AG10803 (cell line): ENCODE results near the gene STON1.
A peak's percentile ranks its signal among the peaks of the same experiment; 100 is the strongest.

Experiments used
- DNase-seq: peaks from one replicate; pipeline ENCODE4 v3.0.0; 2010; ENCODE audit warnings: low read depth
- H3K4me3 ChIP-seq: 2 replicates; pipeline ENCODE4 v1.5.1; 2011; ENCODE audit warnings: mild to moderate bottlenecking, low read length, control low read depth
- TF ChIP-seq, protein P1 (sequence below): conservative IDR thresholded peaks from 2 replicates; pipeline ENCODE4 v1.5.1; 2011; ENCODE audit warnings: mild to moderate bottlenecking, low read length, control low read depth, inconsistent platforms

STON1 gene

DNA sequence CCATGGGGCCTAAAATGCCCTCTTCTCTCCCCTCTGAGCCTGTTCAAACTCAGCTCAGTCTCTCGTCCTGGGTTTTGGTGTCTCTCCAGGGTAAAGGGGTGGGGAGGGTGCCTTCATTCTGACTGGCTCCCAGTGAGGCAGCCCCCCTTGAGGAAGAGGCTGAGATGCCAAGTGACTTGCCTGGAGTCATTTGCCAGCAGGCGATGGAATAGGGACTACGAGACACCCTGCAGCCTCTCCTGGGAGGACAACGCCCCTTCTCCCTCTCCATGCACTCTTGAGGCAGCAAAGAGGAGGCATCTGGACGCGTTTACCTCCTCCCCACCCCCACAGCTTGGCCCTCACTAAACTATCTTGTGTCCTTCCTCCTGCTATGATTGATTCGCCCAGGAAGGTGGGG, 760 bp upstream of the STON1 start:
- peak overlapping the region; percentile 31; the same call in 1 of the 2 replicates for H3K4me3 ChIP-seq
- no peak for DNase-seq
- TF ChIP-seq, protein P1, sequence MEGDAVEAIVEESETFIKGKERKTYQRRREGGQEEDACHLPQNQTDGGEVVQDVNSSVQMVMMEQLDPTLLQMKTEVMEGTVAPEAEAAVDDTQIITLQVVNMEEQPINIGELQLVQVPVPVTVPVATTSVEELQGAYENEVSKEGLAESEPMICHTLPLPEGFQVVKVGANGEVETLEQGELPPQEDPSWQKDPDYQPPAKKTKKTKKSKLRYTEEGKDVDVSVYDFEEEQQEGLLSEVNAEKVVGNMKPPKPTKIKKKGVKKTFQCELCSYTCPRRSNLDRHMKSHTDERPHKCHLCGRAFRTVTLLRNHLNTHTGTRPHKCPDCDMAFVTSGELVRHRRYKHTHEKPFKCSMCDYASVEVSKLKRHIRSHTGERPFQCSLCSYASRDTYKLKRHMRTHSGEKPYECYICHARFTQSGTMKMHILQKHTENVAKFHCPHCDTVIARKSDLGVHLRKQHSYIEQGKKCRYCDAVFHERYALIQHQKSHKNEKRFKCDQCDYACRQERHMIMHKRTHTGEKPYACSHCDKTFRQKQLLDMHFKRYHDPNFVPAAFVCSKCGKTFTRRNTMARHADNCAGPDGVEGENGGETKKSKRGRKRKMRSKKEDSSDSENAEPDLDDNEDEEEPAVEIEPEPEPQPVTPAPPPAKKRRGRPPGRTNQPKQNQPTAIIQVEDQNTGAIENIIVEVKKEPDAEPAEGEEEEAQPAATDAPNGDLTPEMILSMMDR, result no peak

DNA sequence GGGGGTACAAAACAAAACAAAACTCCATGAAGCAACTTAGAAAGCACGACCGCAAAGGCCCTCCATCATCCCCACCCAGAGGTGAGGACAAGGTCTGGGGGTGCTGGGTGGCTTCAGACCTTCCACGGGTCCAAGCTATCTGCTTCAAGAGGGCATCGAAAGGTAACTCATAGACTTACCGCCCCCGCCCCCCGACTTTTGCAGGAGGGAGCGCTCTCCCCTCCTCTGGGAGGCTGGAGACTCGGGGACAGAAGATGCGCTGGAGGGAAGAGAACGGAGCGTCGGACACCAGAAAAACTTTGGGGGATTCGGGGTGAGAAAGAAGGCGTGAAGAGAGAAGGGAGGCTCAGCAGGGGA, 300 bp upstream of the STON1 start:
- H3K4me3 ChIP-seq, result peak overlapping the region; percentile 88
- no peak for DNase-seq
- TF ChIP-seq, protein P1, result no peak

DNA sequence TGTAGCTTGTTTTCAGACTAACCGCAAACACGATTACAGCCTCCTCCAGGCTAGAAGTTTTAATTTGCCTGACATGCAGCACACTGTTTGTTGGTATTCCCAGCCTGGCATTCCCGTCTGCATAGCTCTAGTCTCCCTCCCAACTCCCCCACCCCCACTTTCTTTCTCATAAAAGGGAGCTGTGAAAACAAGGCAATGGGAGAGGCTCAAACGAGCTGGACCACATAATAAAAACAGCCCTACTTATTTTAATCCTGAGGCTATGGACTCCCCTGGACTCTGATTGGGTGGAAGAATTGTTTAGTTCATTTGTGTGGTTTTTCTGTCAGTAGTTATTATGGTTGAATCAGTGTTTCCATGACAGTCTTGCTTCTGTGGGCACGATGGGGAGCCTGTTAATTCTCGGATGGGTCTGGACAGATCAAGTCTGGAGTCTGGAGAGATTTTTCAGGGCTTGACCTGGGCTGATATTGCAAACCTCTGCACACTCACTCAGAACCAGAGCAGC, 1.2 kb downstream of the STON1 start:
- TF ChIP-seq, protein P1, result no peak
- peak overlapping the region; percentile 88 for H3K4me3 ChIP-seq
- DNase-seq, result peak; percentile 82

DNA sequence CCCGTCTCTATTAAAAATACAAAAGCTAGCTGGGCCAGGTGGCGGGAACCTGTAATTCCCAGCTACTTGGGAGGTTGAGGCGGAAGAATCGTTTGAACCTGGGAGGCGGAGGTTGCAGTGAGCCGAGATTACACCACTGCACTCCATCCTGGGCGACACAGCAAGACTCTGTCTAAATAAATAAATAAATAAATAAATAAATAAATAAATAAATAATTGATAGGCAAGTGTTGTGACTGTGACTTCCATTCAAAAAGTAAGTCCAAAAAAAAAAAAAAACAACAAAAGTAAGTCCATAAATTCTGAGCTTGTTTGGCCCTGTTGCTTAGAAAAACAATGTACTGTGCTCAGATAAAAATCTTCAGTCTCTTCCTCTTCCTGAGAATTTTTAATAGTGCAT, 2.2 kb downstream of the STON1 start:
- no peak for DNase-seq
- TF ChIP-seq, protein P1, result no peak
- H3K4me3 ChIP-seq, result no peak overlapping the region

DNA sequence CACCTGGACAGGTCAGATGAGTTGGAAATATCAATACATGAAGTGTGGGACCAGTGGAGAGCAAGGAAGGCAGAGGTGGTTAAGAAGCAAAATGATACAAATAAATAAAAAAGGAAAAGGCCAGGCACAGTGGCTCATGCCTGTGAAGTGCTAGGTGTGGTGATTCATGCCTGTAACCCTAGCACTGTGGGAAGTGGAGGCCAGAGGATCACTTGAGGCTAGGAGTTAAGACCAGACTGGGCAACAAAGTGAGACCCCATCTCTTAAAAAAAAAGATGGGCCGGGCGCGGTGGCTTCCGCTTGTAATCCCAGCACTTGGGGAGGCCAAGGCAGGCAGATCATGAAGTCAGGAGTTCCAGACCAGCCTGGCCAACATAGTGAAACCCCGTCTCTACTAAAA, 2.9 kb downstream of the STON1 start:
- TF ChIP-seq, protein P1, result no peak
- no peak overlapping the region for H3K4me3 ChIP-seq

DNA sequence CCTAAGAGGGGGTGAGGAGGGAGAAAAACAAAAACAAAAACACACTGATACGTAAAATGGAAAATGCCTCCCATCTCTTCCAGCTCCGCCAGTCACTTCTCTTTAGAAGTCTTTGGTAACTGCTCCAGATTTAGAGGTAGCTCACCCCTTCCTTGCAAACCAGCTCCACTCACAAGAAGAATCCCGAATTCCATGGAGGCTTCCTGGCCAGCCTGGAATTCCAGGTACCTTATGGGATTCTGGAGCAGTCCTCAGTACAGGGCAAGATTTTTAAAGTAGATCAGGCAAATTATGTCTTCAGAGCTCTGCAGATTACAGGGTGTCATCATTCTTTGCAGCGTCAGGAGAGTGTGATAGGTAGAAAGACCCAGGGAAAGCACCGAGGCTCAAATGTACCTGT, 4.8 kb downstream of the STON1 start:
- TF ChIP-seq, protein P1, result no peak
- no peak for DNase-seq
- H3K4me3 ChIP-seq, result no peak overlapping the region

More for the DNA sequence above, 2.9 kb downstream of the STON1 start:
- DNase-seq, result no peak

DNA sequence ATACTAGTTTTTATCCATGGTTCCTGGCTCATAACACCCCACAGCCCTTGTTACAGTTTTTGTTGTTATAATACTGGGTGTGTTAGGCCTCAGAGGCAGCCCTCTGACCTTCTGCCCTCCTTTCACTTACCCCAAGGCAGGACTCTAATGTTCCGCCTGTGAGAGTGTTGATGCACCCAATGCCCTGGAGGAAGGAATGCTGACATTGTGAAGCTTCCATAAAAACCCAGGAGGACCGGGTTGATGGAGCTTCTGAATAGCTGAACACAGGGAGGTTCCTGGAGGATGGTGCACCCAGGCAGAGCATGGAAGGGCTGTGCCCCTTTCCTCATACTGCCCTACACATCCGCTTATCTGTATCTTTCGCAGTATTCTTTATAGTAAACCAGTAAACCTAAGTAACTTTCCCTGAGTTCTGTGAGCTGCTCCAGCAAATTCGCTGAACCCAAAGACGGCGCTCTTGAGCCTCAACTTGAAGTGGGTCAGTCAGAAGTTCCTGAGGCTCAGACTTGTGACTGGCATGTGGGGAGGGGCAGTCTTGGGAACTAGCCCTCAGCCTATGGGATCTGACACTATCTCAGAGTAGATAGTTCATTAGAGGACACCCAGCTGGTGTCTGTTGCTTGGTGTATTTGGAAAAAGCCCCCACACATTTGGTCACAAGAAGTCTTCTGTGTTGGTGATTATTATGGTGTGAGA, 10.4 kb downstream of the STON1 start:
- H3K4me3 ChIP-seq, result no peak overlapping the region
- TF ChIP-seq, protein P1, result no peak
- no peak for DNase-seq
